Fibroblast of lung (primary cell): ENCODE results near the gene SPHK2. TPM values are rescaled to one million over a fixed set of nuclear protein-coding genes. Genes with fewer than 3 reads are reported as not detected.

Experiments used
- DNase-seq, 2 donors: peaks; one replicate each; pipeline versions ENCODE4 v3.0.0 to v3.0.0-alpha.2; 2010; ENCODE audit warnings: low read depth in 2 of 2
- H2AFZ ChIP-seq: 2 replicates; pipeline ENCODE4 v1.5.1; 2012; ENCODE audit warnings: low read length, control low read depth, inconsistent platforms
- H3K27ac ChIP-seq: 2 replicates; pipeline ENCODE4 v1.5.1; 2011; ENCODE audit warnings: low read length, control low read depth; ENCODE audit not compliant: insufficient read depth
- H3K27me3 ChIP-seq: 2 replicates; pipeline ENCODE4 v1.5.1; 2011; ENCODE audit warnings: mild to moderate bottlenecking, low read length; ENCODE audit not compliant: control insufficient read depth, insufficient read depth
- H3K36me3 ChIP-seq: 2 replicates; pipeline ENCODE4 v1.5.1; 2011; ENCODE audit warnings: low read length; ENCODE audit not compliant: control insufficient read depth, insufficient read depth
- H3K4me1 ChIP-seq: 2 replicates; pipeline ENCODE4 v1.5.1; 2011; ENCODE audit warnings: low read length; ENCODE audit not compliant: control insufficient read depth, insufficient read depth; ENCODE audit errors: extremely low read depth
- H3K4me2 ChIP-seq: 2 replicates; pipeline ENCODE4 v1.5.1; 2011; ENCODE audit warnings: low read length, control low read depth; ENCODE audit not compliant: insufficient read depth; ENCODE audit errors: extremely low read depth
- H3K4me3 ChIP-seq, 4 experiments: fragments of 200-600 bp in 1 of 4; sonication (generic) in 1 of 4; replicated peaks in 1 of 4; 2 replicates each; pipeline ENCODE4 v1.5.1; 2011 to 2016; ENCODE audit warnings: low read length in 4 of 4, low read depth in 3 of 4, mild to moderate bottlenecking in 3 of 4, control low read depth in 2 of 4, inconsistent platforms in 1 of 4, mixed read lengths in 1 of 4; ENCODE audit not compliant: insufficient read depth in 1 of 4; ENCODE audit errors: control extremely low read depth in 1 of 4
- H3K79me2 ChIP-seq: 2 replicates; pipeline ENCODE4 v1.5.1; 2012; ENCODE audit warnings: mild to moderate bottlenecking, low read length, inconsistent platforms; ENCODE audit not compliant: control insufficient read depth, insufficient read depth
- H3K9ac ChIP-seq: 2 replicates; pipeline ENCODE4 v1.5.1; 2011; ENCODE audit warnings: mild to moderate bottlenecking, low read length, control low read depth; ENCODE audit not compliant: insufficient read depth
- H3K9me3 ChIP-seq: 2 replicates; pipeline ENCODE4 v1.5.1; 2012; ENCODE audit warnings: low read depth, low read length; ENCODE audit not compliant: control insufficient read depth, insufficient read depth
- H4K20me1 ChIP-seq: 2 replicates; pipeline ENCODE4 v1.5.1; 2011; ENCODE audit warnings: low read length; ENCODE audit not compliant: control insufficient read depth, insufficient read depth; ENCODE audit errors: extremely low read depth
- EZH2 ChIP-seq: IDR thresholded peaks from 2 replicates; pipeline ENCODE4 v1.5.1; 2012; ENCODE audit warnings: low read length, control low read depth, mild to moderate bottlenecking; ENCODE audit errors: missing control alignments
- polyA plus RNA-seq, 2 donors: library from polyadenylated mRNA; depleted of rRNA in 1 of 2; stranded (reverse) in 1 of 2; unstranded in 1 of 2; fragments of >200 nt; gene quantifications; 2 replicates each; pipeline ENCODE4 v1.2.1, GENCODE V29; 2011 to 2012; ENCODE audit warnings: missing spikeins in 1 of 2
- total RNA-seq: library from RNA; depleted of rRNA; stranded (reverse); fragments of >200 nt; gene quantifications from 2 replicates; pipeline ENCODE4 v1.2.1, GENCODE V29; 2014
- TF ChIP-seq, protein P1 (sequence below), 2 donors: IDR thresholded peaks in 1 of 2; conservative IDR thresholded peaks in 1 of 2; 1 replicate in 1 of 2; 2 replicates in 1 of 2; pipeline ENCODE4 v1.5.1; 2011 to 2012; ENCODE audit warnings: low read length in 2 of 2, control low read depth in 1 of 2, inconsistent platforms in 1 of 2, low read depth in 1 of 2, mild to moderate bottlenecking in 1 of 2

The SPHK2 gene
- total and polyA plus RNA-seq, 2 donors (not counting 1 experiment from before 2014, with no cell fraction given): 3.4 to 9.6 TPM

DNA sequence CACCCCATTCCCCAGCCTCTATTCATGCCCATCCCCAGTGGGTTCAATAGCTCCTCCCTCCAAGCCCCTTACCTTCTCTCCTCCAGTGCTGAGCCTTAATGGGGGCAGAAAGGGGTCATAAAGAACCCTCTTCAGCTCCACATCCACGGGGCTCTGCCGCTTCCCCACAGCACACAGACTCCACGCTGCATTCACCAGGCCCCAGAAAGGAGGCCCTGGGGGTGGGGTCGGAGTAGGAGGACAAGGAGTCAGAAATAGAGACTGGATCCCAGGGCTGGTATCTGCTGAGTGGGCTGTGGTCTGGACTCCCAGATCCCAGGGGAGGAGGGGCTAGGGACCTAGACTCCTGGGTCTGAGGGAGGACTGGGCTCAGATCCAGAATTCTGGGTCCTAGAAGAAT lies 25.0 kb downstream of the SPHK2 start:
- Histone ChIP-seq H3K4me3 (no peak overlapping the region), H4K20me1 (no peaks in the 10 kb centered on the region), H3K27me3 (no peaks in the 10 kb centered on the region), H3K4me2 (no peak overlapping the region), H3K9me3 (no peaks in the 10 kb centered on the region), H3K79me2 (no peaks in the 10 kb centered on the region), H3K27ac (no peak overlapping the region), H3K9ac (no peak overlapping the region), H3K4me1 (peaks cover 5% of the 10 kb centered on the region), H3K36me3 (no peaks in the 10 kb centered on the region), H2AFZ (no peak overlapping the region)
- TF ChIP-seq EZH2: no peak
- DNase-seq: no peak

DNA sequence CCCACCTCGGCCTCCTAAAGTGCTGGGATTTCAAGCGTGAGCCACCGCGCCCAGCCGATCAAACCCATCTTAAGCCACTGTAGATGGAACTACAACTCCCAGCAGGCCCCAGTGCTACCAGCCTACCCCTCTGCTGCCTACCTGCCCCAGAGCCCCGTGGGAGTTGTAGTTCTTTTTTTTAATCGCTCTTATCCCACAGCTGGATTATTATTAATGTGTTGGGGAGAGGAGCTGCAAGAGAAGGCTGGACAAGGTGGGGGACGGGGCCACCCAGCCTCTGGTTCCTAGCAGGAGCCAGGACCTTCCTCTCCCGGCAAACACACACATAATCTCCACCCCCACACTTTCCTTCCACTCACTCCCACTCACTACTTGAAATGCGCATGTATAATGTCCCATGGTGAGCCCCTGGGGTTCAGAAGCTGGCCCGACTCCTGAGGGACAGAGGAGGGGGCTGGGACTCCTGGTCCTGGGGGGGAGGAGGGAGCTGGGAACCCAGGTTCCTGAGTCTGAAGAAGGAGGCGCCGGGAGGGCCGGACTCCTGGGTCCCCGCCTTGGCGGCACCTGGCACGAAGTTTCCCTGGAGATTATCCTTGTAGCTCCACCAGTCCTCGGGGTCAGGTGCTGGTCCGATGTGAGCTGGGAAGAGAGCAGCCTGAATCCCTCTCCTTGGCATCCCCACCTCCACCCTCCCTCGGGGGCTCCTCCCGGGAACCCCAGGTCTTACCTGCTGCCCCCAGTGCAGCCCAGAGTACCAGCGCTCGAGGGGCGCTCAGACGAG lies 25.7 kb downstream of the SPHK2 start:
- H3K27ac ChIP-seq: no peak overlapping the region
- peak overlapping the region in 2 of 4 experiments; percentile 20 to 63 for H3K4me3 ChIP-seq
- H3K27me3 ChIP-seq: no peaks in the 10 kb centered on the region
- no peaks in the 10 kb centered on the region for H3K9me3 ChIP-seq
- H3K4me1 ChIP-seq: peaks cover 3% of the 10 kb centered on the region
- H4K20me1 ChIP-seq: no peaks in the 10 kb centered on the region
- no peak overlapping the region for H2AFZ ChIP-seq
- H3K36me3 ChIP-seq: no peaks in the 10 kb centered on the region
- DNase-seq: peak; percentile 66 to 73
- TF ChIP-seq, protein P1, sequence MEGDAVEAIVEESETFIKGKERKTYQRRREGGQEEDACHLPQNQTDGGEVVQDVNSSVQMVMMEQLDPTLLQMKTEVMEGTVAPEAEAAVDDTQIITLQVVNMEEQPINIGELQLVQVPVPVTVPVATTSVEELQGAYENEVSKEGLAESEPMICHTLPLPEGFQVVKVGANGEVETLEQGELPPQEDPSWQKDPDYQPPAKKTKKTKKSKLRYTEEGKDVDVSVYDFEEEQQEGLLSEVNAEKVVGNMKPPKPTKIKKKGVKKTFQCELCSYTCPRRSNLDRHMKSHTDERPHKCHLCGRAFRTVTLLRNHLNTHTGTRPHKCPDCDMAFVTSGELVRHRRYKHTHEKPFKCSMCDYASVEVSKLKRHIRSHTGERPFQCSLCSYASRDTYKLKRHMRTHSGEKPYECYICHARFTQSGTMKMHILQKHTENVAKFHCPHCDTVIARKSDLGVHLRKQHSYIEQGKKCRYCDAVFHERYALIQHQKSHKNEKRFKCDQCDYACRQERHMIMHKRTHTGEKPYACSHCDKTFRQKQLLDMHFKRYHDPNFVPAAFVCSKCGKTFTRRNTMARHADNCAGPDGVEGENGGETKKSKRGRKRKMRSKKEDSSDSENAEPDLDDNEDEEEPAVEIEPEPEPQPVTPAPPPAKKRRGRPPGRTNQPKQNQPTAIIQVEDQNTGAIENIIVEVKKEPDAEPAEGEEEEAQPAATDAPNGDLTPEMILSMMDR (conservative IDR thresholded peaks at IDR 0.05 in 1 of 2, IDR thresholded peaks at IDR 0.05 in 1 of 2; ENCODE audit: low read depth in 1 of 2, low read length in 2 of 2): no peak
- peak; percentile 44 for TF ChIP-seq EZH2
- peak overlapping the region; percentile 41 for H3K4me2 ChIP-seq
- H3K79me2 ChIP-seq: no peaks in the 10 kb centered on the region
- H3K9ac ChIP-seq: no peak overlapping the region

DNA sequence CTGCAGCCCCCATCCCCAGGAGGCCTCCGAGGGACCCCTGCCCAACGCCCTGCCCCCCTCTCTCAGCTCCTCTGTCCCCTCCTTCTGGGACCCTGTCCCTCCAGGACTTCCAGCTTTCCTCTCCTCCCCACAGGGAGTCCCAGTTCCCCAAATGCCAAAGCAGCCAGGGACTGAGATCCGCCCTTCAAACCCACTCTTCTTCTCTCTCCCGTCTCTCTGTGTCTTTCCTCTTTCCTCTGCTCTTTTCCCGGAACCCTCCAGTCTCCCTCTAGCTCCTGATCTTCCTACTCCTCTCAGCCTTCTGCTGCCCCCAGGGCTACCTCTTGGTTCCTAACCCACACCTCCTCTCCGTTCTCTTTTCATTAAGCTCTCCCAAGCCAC lies 26.3 kb downstream of the SPHK2 start:
- Histone ChIP-seq H3K9ac (no peak overlapping the region), H4K20me1 (no peaks in the 10 kb centered on the region), H3K79me2 (no peaks in the 10 kb centered on the region), H3K27me3 (no peaks in the 10 kb centered on the region), H3K27ac (no peak overlapping the region), H3K4me3 (peak overlapping the region; percentile 27 to 63 (median 46)), H3K36me3 (no peaks in the 10 kb centered on the region), H3K9me3 (no peaks in the 10 kb centered on the region), H2AFZ (peak overlapping the region; percentile 75), H3K4me2 (peak overlapping the region; percentile 72), H3K4me1 (peaks cover 2% of the 10 kb centered on the region)
- DNase-seq: no peak
- no peak for TF ChIP-seq EZH2
- TF ChIP-seq, protein P1 (conservative IDR thresholded peaks at IDR 0.05 in 1 of 2, IDR thresholded peaks at IDR 0.05 in 1 of 2; ENCODE audit: low read depth in 1 of 2, low read length in 2 of 2): no peak
